NCI-H345 treated with DMSO at 0.1 percent for 48 hours (cell line): ENCODE measurements around the gene GPR26.

Source experiments
- DNase-seq: peaks from one replicate; lab custom pipeline; 2025; ENCODE audit not compliant: unreplicated experiment; lab: John Stamatoyannopoulos, UW

GPR26 gene

DNA sequence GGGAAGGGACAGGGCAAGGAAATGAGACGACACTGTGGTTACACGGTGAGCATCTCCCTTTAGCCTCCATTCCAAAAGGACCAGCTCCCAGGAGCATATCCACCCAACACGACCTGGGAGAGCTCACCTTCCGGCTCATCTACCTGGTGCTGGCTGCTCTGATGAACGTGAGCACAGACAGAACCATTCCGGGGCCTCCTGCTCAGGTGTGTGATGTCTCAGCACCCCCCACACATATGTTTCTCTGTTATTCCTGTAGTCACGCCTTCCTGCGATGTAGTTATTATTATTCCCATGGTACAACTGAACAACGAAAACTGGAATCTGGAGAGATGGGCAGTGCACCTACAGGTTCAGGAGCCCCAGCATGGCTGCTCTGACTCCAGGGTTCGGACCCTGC is 20.5 kb upstream of the GPR26 start:
- DNase-seq = no peak

DNA sequence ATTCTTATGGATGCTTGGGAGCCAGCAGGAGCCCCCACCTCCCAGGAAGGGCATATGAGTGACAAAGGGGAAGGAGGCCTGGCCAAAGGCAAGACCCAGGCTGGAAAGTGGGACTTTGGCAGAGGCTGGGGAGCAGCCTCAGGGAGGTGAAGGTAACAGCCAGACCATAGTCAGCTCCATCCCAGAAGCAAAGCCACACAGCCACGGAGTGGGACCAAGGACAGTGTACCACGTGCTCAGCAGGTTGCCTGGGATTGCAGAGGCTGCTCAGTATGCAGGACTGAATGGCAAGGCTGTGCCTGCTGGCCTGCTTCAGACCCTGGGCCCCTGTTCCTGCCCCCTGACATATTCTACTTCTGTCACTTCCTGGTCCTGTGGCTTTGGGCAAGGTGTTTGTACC is 17.6 kb upstream of the GPR26 start:
- no peak for DNase-seq

DNA sequence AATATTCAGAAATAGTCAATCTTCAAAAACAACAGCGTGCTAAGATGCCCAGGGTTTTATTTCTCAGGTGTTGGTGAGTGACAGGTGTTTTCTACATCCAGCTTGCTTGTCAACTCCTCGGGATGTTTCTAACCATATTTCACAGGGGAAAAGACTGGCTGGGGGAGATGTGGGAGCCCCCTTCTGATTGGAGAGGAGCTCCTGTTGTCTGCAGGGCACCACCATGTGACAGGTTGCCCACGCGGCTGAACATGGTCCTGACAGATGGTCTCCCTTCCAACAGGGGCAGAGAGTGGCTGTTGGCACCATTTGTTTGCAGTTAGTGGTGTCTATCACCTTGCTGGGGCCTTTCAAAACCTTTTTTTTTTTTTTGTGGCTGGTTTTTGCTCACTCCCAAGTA is 16.5 kb upstream of the GPR26 start:
- DNase-seq = no peak

DNA sequence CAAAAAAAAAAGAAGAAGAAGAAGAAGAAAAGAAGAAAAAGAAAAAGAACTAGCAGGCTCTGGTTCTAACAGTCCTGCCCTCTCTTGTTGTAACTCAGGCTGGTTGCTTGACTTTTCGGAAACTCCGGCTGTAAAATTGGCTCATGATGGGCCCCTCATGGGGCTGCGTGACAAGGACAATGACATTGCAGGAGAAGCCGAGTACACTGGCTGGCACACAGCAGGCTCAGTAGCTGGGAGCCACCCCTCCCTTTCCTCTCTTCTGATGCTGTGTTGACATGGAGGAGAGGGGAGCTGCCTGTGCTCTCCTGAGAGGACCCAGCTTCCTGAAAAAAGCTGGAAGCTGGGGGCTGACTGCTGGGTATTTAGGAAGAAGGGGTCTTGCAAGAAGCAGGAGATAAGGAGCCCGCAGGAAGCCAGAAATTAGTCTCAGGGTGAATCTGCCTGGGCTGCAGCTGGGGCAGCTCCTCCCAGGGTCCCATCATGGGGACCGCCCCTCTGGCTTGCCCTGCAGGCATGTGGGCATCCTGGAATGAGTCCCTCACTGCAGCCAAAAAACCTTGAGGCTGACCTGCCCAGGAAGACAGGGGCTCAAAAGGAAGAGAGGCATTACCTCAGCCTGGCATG is 14.6 kb upstream of the GPR26 start:
- DNase-seq = no peak

GRCh38 chr10:123655751-123656150 is 10.4 kb upstream of the GPR26 start:
- DNase-seq = no peak

DNA sequence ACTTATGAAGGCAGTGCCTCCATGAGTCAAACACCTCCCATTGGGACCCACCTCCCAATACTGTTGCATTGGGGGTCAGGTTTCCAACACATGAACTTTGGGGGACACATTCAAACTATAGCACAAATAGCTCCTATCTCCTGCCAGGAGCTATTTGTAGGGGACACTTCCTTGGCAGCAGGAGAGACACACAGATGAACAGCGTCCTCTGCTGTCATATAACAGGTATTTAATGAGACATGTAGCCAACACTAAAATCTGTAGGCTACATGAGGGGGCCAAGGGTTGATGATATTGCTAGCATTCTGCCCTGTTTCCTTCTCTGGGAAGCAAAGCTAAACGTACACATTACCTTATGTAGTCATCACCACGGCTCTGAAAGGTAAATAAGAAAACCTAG is 2.6 kb upstream of the GPR26 start:
- DNase-seq = no peak

- no peak for DNase-seq
Observed at GRCh38 chr10:123665491-123666286, 466 bp upstream of the GPR26 start.

GRCh38 chr10:123669886-123670285 is 3.7 kb downstream of the GPR26 start:
- DNase-seq = no peak

DNA sequence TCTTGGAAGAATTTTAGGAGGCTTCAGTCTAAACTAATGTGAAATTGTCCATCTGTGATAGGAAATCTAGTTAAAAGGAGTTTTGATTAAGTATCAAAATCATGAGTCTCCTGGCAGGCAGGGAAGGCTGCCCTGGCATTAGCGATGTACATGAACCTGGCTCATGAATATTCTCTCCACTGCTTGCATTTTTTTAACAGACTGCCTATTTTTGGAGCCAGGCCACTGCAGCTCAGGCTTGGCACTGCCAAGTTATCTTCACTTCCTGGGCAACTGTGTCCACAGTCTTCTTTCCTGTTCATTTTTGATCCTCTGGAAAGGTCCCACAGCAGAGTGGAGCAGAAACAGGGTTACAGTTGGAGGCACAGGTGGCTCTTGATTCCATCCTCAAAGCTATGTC is 7.0 kb downstream of the GPR26 start:
- no peak for DNase-seq

DNA sequence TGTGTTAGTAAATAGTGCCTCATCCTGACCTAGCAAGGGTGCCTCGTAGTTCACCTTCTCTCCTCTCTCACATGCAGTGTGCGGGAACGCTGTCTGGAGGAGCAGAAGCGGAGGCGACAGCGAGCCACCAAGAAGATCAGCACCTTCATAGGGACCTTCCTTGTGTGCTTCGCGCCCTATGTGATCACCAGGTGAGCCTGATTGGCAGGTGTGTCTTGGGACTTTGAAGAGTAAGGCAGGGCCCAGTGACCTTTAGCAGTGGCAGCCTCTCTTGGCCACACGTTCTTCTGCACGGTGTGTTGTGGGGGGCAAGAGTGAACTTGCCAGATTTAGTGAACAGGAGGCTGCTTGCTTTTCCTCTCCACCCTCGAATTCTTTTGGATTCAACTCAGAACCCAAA is 8.6 kb downstream of the GPR26 start:
- no peak for DNase-seq

- no peak for DNase-seq
Observed at GRCh38 chr10:123675811-123676210, 9.7 kb downstream of the GPR26 start.

DNA sequence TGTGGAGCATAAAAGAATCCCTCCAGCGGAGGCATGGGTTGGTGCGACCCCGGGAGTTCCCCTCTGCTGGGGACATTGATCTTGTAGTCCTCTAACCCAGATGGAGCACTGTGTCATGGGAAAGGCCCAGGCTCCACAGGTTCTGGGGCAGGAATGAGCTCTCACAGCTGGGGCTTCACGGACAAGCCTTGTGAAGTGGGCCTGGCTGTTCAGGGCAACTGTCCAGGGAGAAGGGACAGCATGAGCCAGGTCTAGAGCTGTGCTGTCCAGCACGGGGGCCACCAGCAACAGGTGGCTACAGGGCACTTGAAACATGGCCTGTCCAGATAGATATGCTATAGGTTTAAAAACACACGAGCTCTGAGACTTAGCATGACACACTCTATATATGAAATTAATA is 11.4 kb downstream of the GPR26 start:
- no peak for DNase-seq

GRCh38 chr10:123678376-123678775 is 12.2 kb downstream of the GPR26 start:
- DNase-seq = no peak

DNA sequence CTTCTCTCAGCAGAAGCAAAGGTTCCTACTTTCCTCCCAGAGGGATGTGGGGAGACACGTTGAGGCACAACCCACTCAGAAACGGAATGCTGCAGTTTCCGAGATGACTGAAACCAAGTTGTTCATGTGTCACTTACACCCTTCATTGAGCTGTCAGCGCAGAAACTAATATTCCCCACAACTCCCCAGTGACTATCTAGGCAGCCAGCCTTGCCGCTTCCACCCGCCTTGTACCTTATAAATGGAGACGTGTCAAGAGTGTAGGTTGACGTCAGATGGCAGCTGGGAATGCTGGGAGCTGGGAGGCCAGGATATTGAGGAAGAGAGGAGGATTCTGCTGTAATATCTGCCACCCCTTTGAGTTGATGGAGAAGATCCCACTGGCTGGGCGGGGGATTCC is 15.1 kb downstream of the GPR26 start:
- no peak for DNase-seq

- no peak for DNase-seq
Observed at GRCh38 chr10:123682477-123682876, 16.3 kb downstream of the GPR26 start.

DNA sequence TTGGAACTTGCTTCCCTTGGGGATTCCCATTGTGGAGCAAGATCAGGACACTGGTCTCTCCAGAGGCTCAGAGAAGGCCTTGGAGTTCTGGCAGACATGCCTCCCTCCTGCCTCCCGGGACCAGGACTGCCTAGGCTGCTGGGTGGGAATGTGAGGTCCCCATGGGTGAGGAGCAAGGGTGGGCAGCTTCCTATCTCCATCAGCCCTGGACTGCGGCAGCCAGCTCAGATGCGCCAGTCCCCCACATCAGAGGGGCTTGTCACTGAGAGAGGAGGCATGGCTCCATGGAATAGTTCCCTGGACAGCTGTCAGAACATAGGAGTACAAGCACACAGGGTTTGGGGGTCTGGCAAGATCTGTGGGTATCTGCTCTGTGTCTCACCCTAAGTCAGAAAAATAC is 17.3 kb downstream of the GPR26 start:
- no peak for DNase-seq

DNA sequence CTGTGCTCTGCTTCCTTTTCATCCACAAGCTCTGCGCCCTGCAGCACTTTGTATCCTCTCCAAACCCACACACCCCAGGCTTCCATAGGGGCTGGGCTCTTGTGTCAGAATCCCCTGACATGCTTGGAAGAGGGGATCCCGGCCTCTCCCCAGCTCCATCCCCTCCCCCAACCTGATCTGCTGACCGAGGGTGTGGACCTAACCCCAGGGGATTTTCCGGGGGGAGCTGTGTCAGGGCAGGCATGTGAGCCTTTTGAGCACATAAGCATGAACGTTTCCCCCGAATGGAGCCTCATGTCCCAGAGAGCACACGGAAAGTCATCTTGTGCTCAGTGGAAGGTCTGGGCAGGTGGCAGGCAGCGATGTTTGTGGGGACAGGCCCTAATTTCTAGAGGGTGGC is 17.7 kb downstream of the GPR26 start:
- no peak for DNase-seq

DNA sequence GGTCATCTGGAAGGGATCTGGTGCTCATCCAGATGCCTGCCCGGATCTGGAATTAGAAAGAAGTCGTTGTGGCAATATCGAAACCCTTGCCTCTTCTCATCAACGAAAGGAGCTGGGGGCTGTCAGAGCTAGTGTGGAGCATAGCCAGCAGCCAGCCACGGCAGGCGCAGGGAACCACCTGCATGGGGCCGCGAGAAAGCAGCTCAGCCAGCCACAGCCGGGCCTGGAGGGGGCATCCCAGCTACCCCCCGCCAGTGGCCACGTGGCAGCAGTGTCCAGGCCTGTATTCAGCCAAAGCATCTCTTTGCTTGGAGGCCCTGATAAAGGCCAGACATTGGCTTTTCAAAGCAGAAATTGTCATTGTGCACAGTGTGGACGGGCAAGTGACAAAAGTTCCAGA is 19.1 kb downstream of the GPR26 start:
- no peak for DNase-seq

DNA sequence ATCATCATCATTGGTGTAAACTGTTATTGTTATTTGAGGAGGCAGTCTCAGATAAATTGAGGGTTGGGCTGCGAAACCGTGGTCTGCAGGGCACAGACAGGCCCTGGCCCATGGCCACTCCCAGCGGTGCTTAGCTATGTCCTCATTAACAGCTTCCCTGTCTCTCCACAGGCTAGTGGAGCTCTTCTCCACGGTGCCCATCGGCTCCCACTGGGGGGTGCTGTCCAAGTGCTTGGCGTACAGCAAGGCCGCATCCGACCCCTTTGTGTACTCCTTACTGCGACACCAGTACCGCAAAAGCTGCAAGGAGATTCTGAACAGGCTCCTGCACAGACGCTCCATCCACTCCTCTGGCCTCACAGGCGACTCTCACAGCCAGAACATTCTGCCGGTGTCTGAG is 21.6 kb downstream of the GPR26 start:
- no peak for DNase-seq

- DNase-seq = no peak
Observed at GRCh38 chr10:123689880-123690279, 23.7 kb downstream of the GPR26 start.

GRCh38 chr10:123703195-123703790 is 37.1 kb downstream of the GPR26 start:
- DNase-seq = no peak

DNA sequence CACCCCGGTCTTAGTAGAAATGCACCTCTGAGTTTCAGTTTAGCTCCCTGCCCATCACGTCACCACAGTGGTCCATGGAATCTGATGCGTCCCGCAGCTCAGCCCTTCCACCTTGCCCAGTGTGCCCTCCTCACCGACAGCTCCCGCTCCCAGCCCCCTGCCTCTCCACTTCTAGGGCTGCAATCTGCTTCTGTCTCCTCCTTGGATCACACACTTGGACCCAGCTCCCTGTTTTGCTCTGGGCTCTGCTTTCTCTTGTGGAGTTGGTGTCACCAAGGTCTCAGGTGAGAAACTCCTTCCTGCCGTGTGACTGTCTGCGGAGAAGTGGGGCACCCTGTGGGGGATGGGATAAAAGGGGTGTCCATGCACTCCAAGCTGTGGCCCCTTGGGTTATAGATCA is 37.9 kb downstream of the GPR26 start:
- no peak for DNase-seq

DNA sequence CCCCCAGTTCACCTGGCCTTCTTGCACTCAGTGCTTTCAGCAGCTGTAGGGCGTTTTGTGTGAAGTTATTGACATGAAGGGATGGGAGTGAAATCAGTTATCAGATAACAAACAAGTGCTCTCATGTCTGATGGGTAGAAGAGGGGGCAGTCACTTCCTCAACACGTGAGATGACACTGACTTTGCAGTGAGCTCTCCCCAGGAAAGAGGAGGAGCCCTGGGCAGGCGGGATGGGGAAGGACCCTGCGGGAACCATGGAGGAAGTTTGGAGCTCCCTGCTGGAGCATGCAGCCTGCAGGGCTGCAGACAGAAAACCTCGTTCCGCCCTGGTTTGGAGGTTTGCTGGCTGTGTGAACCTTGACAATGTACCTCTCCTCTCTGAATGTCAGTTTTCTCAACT is 38.7 kb downstream of the GPR26 start:
- no peak for DNase-seq
